HG03039 (cell line): Measurements from ENCODE around the gene ORM2.
A peak's percentile ranks its signal among the peaks of the same experiment; 100 is the strongest.

Source experiments
- ATAC-seq: cut with Tn5 transposase; IDR thresholded peaks from one replicate; pipeline ENCODE4 v1.9.1; 2021; ENCODE audit warnings: mild to moderate bottlenecking, moderate library complexity; ENCODE audit not compliant: unreplicated experiment

The ORM2 gene

GRCh38 chr9:114367772-114368569, 38.3 kb downstream of the ORM2 start:
- ATAC-seq: no peak

- no peak for ATAC-seq
Measured at GRCh38 chr9:114369216-114370130, 39.8 kb downstream of the ORM2 start.

GRCh38 chr9:114370251-114370967, 40.7 kb downstream of the ORM2 start:
- ATAC-seq: no peak

- no peak for ATAC-seq
Measured at GRCh38 chr9:114370968-114371320, 41.3 kb downstream of the ORM2 start.

GRCh38 chr9:114371343-114371944, 41.8 kb downstream of the ORM2 start:
- no peak for ATAC-seq

- ATAC-seq: no peak
Measured at GRCh38 chr9:114371973-114372917, 42.6 kb downstream of the ORM2 start.

GRCh38 chr9:114372921-114373448, 43.3 kb downstream of the ORM2 start:
- peak; percentile 81 for ATAC-seq

GRCh38 chr9:114373960-114374730, 44.5 kb downstream of the ORM2 start:
- ATAC-seq: no peak

- ATAC-seq: no peak
Measured at GRCh38 chr9:114374936-114375335, 45.3 kb downstream of the ORM2 start.

- ATAC-seq: no peak
Measured at GRCh38 chr9:114375386-114376175, 45.9 kb downstream of the ORM2 start.

- ATAC-seq: no peak
Measured at GRCh38 chr9:114376586-114377445, 47.1 kb downstream of the ORM2 start.

GRCh38 chr9:114378016-114378415, 48.3 kb downstream of the ORM2 start:
- no peak for ATAC-seq

- ATAC-seq: no peak
Measured at GRCh38 chr9:114378883-114379282, 49.2 kb downstream of the ORM2 start.
